Activated CD4-positive, alpha-beta T cell treated with anti-CD3 and anti-CD28 coated beads for 48 hours (primary cell): Measurements from ENCODE around the gene KCNK1.
"Not testable (repeated sequence)": the region's sequence is repeated elsewhere in the genome, so short reads cannot be mapped to it uniquely, and the experiment has no call there.

Experiments
- DNase-seq: peaks from one replicate; pipeline ENCODE4 v3.0.0-alpha.2; 2020

The KCNK1 gene

GRCh38 chr1:233608988-233609387 lies 4.9 kb upstream of the KCNK1 start:
- DNase-seq = no peak

- DNase-seq = no peak
Measured at GRCh38 chr1:233609926-233610325, 4.0 kb upstream of the KCNK1 start.

DNA sequence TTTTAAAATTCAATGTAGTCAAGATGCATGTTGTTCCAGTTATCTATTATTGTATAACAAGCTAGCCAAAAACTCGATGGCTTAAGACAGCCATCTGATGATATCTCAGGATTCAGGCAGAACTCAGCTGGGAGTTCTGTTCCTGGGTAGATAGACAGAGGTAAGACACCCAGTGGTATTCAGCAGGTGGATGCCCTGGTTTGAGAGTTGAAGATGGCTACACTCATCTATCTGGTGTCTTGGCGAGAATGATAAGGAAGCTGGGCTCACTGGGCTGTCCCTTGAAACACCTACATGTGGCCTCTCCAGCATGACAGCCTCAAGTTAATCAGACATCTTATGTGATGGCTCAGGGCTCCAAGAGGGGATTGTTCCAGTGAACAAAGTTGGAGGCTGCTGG lies 3.3 kb upstream of the KCNK1 start:
- no peak for DNase-seq

DNA sequence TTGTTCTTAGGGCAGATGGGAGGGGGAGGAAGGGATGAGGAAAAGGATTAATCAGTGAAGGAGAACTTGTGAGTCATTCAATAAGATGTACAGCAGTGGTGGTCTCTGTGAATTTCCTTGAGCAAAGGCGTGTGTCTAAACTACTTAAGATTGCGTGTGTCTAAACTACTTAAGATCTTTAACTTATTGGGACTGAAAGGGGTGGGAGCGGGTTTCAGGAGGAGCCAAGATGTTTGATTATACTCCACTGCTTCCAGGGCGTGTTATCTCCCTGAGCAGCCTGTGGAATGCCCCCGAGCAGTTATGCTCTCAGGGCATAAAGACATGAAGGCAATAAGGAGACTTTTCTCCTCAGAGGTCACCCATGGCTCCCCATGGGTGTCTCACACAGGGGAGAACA lies 2.5 kb upstream of the KCNK1 start:
- DNase-seq = not testable (repeated sequence)

DNA sequence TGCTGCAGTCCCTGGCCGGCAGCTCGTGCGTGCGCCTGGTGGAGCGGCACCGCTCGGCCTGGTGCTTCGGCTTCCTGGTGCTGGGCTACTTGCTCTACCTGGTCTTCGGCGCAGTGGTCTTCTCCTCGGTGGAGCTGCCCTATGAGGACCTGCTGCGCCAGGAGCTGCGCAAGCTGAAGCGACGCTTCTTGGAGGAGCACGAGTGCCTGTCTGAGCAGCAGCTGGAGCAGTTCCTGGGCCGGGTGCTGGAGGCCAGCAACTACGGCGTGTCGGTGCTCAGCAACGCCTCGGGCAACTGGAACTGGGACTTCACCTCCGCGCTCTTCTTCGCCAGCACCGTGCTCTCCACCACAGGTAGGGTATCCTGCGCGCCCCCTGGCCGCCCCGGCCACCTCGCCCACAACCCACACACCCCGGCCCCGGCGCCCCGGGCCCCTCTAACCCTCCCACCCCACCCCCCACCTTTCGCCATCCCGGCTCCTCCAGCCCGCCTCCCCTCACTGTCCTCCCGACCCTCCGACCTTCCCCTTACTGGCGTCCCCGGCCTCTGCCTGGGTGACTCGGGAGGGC lies 352 bp downstream of the KCNK1 start:
- peak; percentile 20 for DNase-seq

DNA sequence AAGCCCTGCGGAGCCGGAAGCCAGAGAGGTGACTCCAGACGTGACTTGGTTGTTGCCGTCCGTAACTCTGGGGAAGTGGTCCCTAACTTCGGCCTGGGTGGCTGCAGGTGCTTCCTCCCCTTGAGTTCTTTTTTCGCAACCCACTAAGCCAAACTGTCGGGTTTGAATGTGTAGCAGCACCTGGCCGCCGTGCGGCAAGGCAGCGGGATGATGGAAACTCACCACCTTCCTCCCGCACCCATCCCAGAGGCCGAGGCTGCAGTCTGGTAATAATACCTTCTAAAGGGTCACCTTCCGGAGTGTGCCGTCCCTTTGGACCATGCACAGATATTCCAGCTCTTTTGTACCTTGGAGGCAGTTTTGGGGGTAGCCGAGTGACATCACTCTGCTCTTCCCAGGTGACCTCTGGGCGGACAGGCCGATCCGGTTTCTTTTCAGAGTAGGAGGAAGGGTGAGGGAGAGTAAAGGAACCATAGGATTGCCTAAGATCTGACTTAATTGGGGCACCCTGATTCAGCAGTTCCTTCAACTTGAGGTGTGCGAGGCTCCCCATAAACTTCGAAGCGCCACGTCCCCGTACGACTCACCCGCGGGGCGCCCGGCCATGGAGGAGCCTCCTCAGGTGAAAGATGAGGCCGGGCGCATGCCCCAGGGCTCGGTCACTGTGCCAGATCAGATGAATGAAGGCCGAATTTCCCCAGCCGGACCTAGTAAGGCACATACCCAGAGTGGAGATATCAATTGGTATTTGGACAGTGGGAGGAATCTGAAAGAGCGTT lies 1.0 kb downstream of the KCNK1 start:
- DNase-seq = no peak

DNA sequence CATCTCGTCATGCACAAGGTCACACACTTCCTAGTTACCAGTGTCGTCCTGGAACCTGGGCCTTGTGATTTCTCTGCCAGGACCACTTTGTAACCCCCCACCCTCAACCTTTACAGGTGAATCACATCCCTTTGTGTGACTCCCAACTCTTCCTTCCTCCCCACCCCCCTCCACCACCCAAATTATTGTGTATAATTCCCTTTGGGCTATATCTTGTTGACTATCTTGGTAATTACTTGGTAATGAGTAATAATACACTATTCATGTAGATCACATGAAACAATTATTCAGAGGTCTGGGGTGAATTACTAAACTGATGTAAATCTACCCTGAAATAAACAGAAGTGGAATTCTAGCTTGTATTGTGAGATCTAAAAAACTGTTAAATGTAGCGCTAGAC lies 1.7 kb downstream of the KCNK1 start:
- DNase-seq = no peak

DNA sequence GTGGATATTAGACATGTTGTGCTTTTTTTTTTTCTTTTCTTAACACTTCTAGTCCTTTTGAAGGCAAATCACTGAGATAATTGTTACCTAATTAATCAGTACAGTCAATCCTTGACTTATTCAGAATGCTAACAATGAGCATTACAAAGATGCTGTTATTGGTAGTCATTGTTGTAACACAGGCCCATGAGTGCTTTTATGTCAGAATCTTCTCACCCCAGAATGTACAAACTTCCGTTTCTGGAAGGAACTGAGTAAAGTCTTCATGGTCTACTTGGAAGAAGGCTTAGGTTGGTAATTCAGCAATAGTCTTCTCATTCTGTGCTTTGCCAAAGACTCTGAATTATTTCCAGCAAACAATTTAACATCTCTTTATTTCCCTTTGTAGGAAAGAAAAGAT lies 3.1 kb downstream of the KCNK1 start:
- no peak for DNase-seq

GRCh38 chr1:233619414-233619813 lies 5.5 kb downstream of the KCNK1 start:
- DNase-seq = not testable (repeated sequence)

DNA sequence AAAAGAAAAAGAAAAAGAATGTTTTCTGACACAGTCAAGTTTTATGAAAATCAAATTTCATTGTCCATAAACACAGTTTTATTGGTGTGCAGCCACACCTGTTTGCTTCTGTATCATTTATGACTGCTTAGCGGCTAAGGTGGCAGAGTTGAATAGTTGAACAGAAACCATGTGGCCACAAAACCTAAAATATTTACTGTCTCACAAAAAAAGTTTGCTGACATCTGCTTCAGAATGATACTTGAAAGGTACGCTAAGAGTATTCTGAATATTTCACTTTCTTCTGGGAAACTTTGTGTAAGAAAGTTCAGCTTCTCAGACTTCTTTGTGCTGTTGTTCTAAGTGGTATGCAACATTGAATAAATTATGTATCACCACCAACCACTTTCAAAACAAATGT lies 6.2 kb downstream of the KCNK1 start:
- no peak for DNase-seq

DNA sequence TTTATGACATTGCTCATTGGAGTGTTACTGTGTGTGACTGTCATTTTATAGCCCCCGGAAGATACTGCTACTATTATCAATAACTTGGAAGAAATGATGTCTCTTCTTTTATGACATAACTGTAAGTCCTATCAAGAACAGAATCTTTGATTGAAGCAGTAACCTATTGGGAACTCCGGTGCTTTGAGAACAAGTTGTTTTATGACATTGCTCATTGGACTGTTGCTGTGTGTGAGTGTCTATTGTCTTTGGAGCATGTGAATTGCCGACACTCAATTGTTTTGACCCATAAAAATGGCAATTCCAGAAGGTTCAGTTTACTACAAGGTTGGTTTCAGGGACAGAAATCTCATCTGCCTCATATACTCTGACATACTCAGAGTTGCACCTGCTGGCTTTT lies 8.0 kb downstream of the KCNK1 start:
- DNase-seq = no peak

DNA sequence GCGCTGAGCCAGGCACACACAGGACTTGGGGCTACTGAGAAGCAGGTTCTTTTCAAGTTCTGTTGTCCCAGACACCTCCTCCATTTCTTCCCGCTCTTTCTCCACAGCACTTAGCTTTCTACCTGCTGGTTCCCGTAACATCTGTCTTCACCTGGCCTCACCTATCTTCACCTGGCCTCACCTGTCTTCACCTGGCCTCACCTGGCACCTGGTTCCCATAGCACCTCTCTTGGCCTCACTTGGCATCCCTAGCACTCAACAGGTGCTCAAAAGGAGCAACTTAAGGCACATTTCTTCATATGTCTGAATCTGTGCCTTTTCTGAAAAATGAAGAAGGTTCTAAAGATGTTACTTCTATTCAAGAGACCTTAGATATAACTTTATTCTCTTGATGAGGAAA lies 10.4 kb downstream of the KCNK1 start:
- no peak for DNase-seq

DNA sequence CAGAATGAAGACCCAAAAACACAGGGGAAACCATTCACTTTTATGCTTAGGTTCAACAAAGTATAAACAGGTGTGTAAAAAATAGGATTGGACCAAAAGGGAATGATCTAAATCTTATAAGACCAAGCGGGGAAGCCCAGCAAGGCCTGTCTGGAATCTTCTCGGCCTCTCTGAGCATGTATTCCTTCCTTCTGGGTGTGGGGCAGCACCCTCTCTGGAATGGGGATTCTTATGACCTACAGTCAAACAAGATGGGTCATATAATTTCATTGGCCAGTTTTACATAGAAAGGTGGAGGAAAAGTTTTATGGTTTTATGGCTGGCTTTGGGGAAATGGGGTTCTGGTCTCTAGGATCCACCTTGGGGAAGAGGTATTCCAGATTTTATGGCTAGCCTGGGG lies 11.2 kb downstream of the KCNK1 start:
- DNase-seq = no peak

- no peak for DNase-seq
Measured at GRCh38 chr1:233625510-233625981, 11.6 kb downstream of the KCNK1 start.

DNA sequence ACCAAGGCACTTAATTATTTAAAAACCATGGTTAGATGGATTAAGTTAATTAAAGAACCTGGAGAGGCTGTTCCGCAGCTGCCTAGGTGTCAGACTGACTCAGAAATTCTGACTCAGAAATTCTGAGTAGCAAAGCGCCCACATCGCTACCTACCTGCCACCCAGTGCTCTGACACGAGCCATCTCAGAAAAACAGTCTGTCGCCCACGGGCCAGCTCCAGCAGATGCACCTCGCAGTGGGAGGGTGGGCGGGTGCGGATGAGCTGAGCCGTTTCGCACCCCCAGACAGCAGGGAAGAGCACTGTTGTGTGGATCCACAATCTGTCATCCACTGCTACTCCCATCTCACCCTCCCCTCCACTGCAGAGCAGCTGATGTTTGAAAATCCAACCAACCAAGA lies 13.5 kb downstream of the KCNK1 start:
- peak; percentile 64 for DNase-seq

GRCh38 chr1:233627823-233628222 lies 13.9 kb downstream of the KCNK1 start:
- peak; percentile 8 for DNase-seq

DNA sequence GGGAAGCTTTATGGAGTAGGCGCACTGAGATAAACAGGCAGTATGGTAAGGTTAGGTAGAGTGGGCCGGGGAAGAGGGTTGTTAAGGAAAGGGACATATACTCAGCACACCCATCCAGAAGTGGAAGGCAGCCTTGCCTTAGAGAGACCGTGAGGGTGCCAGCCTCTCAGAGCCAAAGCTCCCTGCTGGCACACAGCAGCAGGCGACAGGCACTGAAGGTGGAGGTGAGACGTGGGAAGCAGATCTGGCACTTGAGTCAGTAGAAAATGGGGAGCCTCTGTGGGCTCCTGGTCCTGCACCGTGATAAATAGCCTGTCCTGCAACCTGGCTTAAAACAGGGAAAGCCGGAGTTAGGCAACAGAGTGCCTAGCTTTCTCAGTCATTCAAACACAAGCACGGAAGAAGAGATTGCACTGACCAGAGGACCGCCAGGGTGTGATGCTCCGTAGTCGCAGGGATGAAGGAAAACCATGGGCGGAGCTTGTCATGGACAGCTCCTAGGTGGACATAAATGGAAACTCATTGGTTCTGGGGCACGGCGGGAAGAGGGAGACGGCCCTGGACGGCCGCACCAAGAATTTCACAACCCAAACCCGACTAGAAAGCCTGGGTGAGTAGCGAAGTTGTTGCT lies 15.5 kb downstream of the KCNK1 start:
- DNase-seq = no peak

GRCh38 chr1:233631810-233632405 lies 18.0 kb downstream of the KCNK1 start:
- DNase-seq = no peak

GRCh38 chr1:233632436-233632835 lies 18.5 kb downstream of the KCNK1 start:
- DNase-seq = no peak

DNA sequence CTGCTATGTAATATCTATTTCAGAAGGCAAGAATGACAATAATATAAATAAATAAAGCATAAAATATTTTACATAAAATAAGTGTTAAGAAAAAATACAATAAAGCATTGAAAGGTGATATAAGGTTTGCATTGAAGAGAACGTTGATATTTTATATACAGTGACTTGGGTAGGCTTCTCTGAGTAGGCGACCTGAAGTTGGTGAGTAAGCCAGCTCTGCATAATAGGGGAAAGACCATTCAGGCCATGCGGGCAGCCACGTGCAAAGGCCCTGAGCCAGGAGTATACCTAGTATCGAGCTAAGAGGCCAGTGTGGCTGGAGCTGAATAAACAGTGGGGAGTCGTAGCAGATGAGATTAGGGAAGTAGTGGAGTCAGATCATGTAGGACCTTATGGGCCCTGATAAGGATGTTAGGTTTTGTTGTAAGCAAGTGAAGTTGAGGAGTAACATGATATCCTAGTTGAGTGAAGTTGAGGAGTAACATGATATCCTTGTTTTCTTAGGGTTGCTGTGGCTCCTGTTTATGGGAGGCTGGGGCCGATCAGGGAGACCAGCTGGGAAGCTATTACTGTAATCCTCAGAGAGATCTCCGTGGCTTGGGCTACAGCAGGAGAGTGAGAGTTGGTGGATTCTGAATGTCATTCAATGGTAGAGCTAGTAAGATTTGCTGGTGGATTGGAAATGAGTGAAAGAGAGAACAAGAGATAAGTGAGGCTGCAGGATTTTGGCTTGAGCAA lies 22.0 kb downstream of the KCNK1 start:
- no peak for DNase-seq

- no peak for DNase-seq
Measured at GRCh38 chr1:233636503-233636877, 22.6 kb downstream of the KCNK1 start.

- DNase-seq = no peak
Measured at GRCh38 chr1:233638513-233638912, 24.6 kb downstream of the KCNK1 start.

- DNase-seq = no peak
Measured at GRCh38 chr1:233639611-233640010, 25.7 kb downstream of the KCNK1 start.
